ENCODE results near the gene ARF3. TPM values are rescaled to one million over a fixed set of nuclear protein-coding genes. Genes with fewer than 3 reads are reported as not detected.

ARF3 gene
- polyA plus RNA-seq, 1 of the 3 experiments (the other 2 are of a cell fraction): 204 TPM

DNA sequence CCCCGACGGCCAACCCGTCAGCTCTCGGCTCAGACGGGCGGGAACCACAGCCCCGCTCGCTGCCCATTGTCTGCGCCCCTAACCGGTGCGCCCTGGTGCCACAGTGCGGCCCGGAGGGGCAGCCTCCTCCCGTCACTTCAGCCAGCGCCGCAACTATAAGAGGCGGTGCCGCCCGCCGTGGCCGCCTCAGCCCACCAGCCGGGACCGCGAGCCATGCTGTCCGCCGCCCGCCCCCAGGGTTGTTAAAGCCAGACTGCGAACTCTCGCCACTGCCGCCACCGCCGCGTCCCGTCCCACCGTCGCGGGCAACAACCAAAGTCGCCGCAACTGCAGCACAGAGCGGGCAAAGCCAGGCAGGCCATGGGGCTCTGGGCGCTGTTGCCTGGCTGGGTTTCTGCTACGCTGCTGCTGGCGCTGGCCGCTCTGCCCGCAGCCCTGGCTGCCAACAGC, 21.0 kb upstream of the ARF3 start, which contains the start of gene WNT1:
TSS of gene WNT1 (plus strand) at position 32 of the 450 bp plus-strand sequence. CDS start at position 361, 329 bp downstream.
- Histone ChIP-seq H3K4me2 (peak within 1 kb of the TSS; percentile 65; the same call in 1 of the 2 replicates), H3K4me3 (ENCODE audit: low read depth in 2 of 2, low read length in 1 of 2) (peak within 1 kb of the TSS in 1 of 2 experiments; percentile 32; a peak in 2 of 4 replicates)
- POLR2A ChIA-PET: no interaction called here

DNA sequence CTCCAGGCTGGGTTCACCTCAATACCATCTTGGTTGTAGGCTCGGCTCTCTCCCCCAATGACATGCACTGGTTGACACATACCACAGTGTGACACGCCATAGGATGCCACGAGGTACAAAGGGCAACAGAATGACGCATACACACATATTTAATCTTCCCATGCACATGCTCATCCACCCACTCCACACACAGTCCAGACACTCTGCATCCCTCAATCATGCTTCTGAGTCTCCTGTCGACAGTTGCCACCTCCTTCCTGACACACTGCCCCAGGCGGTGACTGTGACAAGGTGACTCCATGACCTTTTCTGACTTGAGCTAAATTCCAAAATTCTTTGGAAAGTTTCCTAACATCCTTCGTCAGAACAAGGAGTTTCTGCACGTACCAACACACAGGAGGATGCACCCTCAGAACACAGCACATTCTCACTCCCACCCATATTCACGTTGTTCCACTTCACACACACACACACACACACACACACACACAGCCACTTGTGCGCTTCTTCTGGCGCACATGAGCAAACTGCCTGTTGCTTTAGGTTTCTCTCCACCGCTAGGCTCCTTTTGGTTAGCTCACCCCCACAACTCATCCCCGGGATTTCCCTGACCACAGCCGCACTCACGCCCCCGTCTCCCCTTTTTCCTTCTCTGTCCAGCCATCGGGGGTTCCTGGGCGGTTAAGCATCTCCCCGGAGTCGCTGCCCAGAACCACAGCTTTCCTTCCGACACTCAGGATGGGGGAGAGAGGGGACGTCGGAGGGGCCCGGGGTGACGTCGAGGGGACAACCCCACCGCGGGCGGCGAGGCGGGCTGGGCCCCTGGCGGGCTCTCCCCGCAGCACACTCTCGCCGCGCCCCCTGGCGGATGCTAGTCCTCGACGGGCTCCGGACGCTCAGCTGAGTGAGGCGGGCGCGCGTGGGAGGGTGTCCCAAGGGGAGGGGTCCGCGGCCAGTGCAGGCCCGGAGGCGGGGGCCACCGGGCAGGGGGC, 20.3 kb upstream of the ARF3 start:
- H3K9me2 ChIP-seq: no peaks in the 10 kb centered on the region
- H4K20me1 ChIP-seq (ENCODE audit: insufficient read depth): no peaks in the 10 kb centered on the region
- peak overlapping the region in 1 of 2 experiments; percentile 32; a peak in 1 of 4 replicates for H3K4me3 ChIP-seq (ENCODE audit: low read depth in 2 of 2, low read length in 1 of 2)
- 18% methylated on average over 33 of the region's 50 CpGs for WGBS (ENCODE audit: low lambda C conversion rate)
- peaks cover 10% of the 10 kb centered on the region for H3F3A ChIP-seq (replicated peaks; ENCODE audit: insufficient read depth)
- H3K27ac ChIP-seq (ENCODE audit: low read depth in 2 of 2, low read length in 1 of 2): no peak overlapping the region
- H2AFZ ChIP-seq (ENCODE audit: low read depth): no peak overlapping the region
- H3K79me2 ChIP-seq (ENCODE audit: insufficient read depth): no peaks in the 10 kb centered on the region
- H3K27me3 ChIP-seq (ENCODE audit: insufficient read depth): peaks cover 66% of the 10 kb centered on the region
- H3K36me3 ChIP-seq (replicated peaks in 1 of 2; ENCODE audit: control insufficient read depth in 1 of 2, insufficient read depth in 2 of 2, low read length in 1 of 2): no peaks in the 10 kb centered on the region
- no peaks in the 10 kb centered on the region for H3K9me3 ChIP-seq
- DNase-seq: peak; percentile 91
- no peak overlapping the region for H3K9ac ChIP-seq
- peaks cover 0 to 26% of the 10 kb centered on the region in 2 experiments; a peak in 1 of 4 replicates for H3K4me1 ChIP-seq (ENCODE audit: control insufficient read depth in 1 of 2, insufficient read depth in 2 of 2, low read depth in 1 of 2, low read length in 1 of 2)
- ChIA-PET POLR2A (no interaction called here), CTCF (interaction anchor here (0.6 to 33.0 kb wide), 38 partner anchors 2 to 877 kb away, joined by 3 to 935 read pairs (median 4); partner anchors contain the start of genes ARF3, DDN, DDX23 and FKBP11)
- peak overlapping the region; percentile 65; the same call in 1 of the 2 replicates for H3K4me2 ChIP-seq
- no peak for TF ChIP-seq RXRA (IDR thresholded peaks at IDR 0.05; ENCODE audit: borderline replicate concordance, low read depth)
- TF ChIP-seq, protein P1, sequence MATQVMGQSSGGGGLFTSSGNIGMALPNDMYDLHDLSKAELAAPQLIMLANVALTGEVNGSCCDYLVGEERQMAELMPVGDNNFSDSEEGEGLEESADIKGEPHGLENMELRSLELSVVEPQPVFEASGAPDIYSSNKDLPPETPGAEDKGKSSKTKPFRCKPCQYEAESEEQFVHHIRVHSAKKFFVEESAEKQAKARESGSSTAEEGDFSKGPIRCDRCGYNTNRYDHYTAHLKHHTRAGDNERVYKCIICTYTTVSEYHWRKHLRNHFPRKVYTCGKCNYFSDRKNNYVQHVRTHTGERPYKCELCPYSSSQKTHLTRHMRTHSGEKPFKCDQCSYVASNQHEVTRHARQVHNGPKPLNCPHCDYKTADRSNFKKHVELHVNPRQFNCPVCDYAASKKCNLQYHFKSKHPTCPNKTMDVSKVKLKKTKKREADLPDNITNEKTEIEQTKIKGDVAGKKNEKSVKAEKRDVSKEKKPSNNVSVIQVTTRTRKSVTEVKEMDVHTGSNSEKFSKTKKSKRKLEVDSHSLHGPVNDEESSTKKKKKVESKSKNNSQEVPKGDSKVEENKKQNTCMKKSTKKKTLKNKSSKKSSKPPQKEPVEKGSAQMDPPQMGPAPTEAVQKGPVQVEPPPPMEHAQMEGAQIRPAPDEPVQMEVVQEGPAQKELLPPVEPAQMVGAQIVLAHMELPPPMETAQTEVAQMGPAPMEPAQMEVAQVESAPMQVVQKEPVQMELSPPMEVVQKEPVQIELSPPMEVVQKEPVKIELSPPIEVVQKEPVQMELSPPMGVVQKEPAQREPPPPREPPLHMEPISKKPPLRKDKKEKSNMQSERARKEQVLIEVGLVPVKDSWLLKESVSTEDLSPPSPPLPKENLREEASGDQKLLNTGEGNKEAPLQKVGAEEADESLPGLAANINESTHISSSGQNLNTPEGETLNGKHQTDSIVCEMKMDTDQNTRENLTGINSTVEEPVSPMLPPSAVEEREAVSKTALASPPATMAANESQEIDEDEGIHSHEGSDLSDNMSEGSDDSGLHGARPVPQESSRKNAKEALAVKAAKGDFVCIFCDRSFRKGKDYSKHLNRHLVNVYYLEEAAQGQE (IDR thresholded peaks at IDR 0.05; ENCODE audit: low read depth, low read length): no peak
- no peak for TF ChIP-seq JUND (IDR thresholded peaks at IDR 0.05)
- no peak for TF ChIP-seq RCOR1 (IDR thresholded peaks at IDR 0.05; ENCODE audit: low read length)
- no peak for TF ChIP-seq MEF2A (IDR thresholded peaks at IDR 0.05; ENCODE audit: borderline replicate concordance, low read depth)
- TF ChIP-seq FOSL2 (IDR thresholded peaks at IDR 0.05; ENCODE audit: borderline replicate concordance, low read depth): no peak
- TF ChIP-seq RAD21 (IDR thresholded peaks at IDR 0.05; ENCODE audit: low read length): peak; percentile 29; the same call in 1 of the 2 replicates
- TF ChIP-seq CHD2 (IDR thresholded peaks at IDR 0.05; ENCODE audit: low read length, partially characterized antibody): no peak
- no peak for TF ChIP-seq NRF1 (IDR thresholded peaks at IDR 0.05; ENCODE audit: low read depth, low read length)
- TF ChIP-seq, protein P2, sequence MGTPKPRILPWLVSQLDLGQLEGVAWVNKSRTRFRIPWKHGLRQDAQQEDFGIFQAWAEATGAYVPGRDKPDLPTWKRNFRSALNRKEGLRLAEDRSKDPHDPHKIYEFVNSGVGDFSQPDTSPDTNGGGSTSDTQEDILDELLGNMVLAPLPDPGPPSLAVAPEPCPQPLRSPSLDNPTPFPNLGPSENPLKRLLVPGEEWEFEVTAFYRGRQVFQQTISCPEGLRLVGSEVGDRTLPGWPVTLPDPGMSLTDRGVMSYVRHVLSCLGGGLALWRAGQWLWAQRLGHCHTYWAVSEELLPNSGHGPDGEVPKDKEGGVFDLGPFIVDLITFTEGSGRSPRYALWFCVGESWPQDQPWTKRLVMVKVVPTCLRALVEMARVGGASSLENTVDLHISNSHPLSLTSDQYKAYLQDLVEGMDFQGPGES (IDR thresholded peaks at IDR 0.05; ENCODE audit: low read depth, low read length): no peak
- no peak for TF ChIP-seq GABPA (IDR thresholded peaks at IDR 0.05; ENCODE audit: low read depth)
- TF ChIP-seq YY1 (IDR thresholded peaks at IDR 0.05; ENCODE audit: low read depth): no peak
- TF ChIP-seq EP300 (IDR thresholded peaks at IDR 0.05; ENCODE audit: borderline replicate concordance in 1 of 2, low read depth in 1 of 2, low read length in 1 of 2): no peak

More for the DNA sequence above, 21.0 kb upstream of the ARF3 start, which contains the start of gene WNT1:
- Histone ChIP-seq H2AFZ (ENCODE audit: low read depth) (no peak within 1 kb of the TSS), H3F3A (replicated peaks; ENCODE audit: insufficient read depth) (peaks cover 3% of the 10 kb centered on the region), H3K27ac (ENCODE audit: low read depth in 2 of 2, low read length in 1 of 2) (no peak within 1 kb of the TSS), H3K36me3 (replicated peaks in 1 of 2; ENCODE audit: control insufficient read depth in 1 of 2, insufficient read depth in 2 of 2, low read length in 1 of 2) (no peaks in the 10 kb centered on the region), H3K27me3 (ENCODE audit: insufficient read depth) (peaks cover 68% of the 10 kb centered on the region), H3K79me2 (ENCODE audit: insufficient read depth) (no peaks in the 10 kb centered on the region), H3K4me1 (ENCODE audit: control insufficient read depth in 1 of 2, insufficient read depth in 2 of 2, low read depth in 1 of 2, low read length in 1 of 2) (peaks cover 0 to 26% of the 10 kb centered on the region in 2 experiments; a peak in 1 of 4 replicates), H3K9ac (no peak within 1 kb of the TSS), H3K9me3 (no peaks in the 10 kb centered on the region), H4K20me1 (ENCODE audit: insufficient read depth) (no peaks in the 10 kb centered on the region), H3K9me2 (no peaks in the 10 kb centered on the region)
- CTCF ChIA-PET: interaction anchor here (0.6 to 33.0 kb wide), 37 partner anchors 3 to 878 kb away, joined by 3 to 935 read pairs (median 5); partner anchors contain the start of genes ARF3, DDN, DDX23 and FKBP11
- WGBS (ENCODE audit: low lambda C conversion rate): 6% methylated on average over 10 of the region's 45 CpGs
- TF ChIP-seq NFIC (IDR thresholded peaks at IDR 0.05; ENCODE audit: borderline replicate concordance): no peak
- TF ChIP-seq, protein P3, sequence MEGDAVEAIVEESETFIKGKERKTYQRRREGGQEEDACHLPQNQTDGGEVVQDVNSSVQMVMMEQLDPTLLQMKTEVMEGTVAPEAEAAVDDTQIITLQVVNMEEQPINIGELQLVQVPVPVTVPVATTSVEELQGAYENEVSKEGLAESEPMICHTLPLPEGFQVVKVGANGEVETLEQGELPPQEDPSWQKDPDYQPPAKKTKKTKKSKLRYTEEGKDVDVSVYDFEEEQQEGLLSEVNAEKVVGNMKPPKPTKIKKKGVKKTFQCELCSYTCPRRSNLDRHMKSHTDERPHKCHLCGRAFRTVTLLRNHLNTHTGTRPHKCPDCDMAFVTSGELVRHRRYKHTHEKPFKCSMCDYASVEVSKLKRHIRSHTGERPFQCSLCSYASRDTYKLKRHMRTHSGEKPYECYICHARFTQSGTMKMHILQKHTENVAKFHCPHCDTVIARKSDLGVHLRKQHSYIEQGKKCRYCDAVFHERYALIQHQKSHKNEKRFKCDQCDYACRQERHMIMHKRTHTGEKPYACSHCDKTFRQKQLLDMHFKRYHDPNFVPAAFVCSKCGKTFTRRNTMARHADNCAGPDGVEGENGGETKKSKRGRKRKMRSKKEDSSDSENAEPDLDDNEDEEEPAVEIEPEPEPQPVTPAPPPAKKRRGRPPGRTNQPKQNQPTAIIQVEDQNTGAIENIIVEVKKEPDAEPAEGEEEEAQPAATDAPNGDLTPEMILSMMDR (IDR thresholded peaks at IDR 0.05): peak; percentile 31; the same call in 1 of the 2 replicates
- peak; percentile 68 for DNase-seq

All from SK-N-SH (cell line).